ENCODE results near the gene BIRC7.

GRCh38 chr20:63268256-63268655, 32.6 kb downstream of the BIRC7 start:
- TF ChIP-seq ZNF274 (IDR thresholded peaks at IDR 0.05; ENCODE audit: low read depth, low read length) = no peak
- no peak for TF ChIP-seq YY1 (IDR thresholded peaks at IDR 0.05; ENCODE audit: insufficient read depth, insufficient read length)

All from NT2/D1 (cell line).